ENCODE measurements around the gene RANBP2.
A peak's percentile ranks its signal among the peaks of the same experiment; 100 is the strongest.

The RANBP2 gene

DNA sequence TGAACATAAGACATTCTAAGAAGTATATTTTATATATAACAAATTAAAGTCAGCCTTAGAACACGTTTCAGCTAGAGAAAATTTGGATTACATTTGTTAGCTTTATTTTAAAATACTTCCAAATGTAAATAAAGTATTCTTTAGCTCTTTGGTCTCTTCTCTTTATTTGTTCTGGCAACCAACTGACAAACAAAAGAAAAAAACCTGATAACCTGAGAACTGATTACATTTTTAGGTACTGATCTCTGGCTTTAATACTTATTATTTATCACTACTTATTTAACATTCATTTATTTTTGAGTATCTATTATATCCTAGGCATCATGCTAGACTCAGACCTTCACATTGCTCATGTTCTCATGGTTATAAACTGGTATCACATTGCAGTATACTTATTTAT lies 85.8 kb downstream of the RANBP2 start:
- H3K4me1 Mint-ChIP-seq (ENCODE audit: low read depth in 2 of 2) = no peaks in the 10 kb centered on the region
- peaks cover 6% of the 10 kb centered on the region for H3K36me3 Mint-ChIP-seq (ENCODE audit: insufficient read depth)
- DNase-seq (no peak), ATAC-seq (replicated peaks) (no peak)
- no peak overlapping the region for H3K27ac Mint-ChIP-seq
- H3K27me3 Mint-ChIP-seq = no peaks in the 10 kb centered on the region
- H3K4me3 Mint-ChIP-seq = no peak overlapping the region
- H3K9me3 Mint-ChIP-seq = peaks cover 0 to 10% of the 10 kb centered on the region in 2 donors

DNA sequence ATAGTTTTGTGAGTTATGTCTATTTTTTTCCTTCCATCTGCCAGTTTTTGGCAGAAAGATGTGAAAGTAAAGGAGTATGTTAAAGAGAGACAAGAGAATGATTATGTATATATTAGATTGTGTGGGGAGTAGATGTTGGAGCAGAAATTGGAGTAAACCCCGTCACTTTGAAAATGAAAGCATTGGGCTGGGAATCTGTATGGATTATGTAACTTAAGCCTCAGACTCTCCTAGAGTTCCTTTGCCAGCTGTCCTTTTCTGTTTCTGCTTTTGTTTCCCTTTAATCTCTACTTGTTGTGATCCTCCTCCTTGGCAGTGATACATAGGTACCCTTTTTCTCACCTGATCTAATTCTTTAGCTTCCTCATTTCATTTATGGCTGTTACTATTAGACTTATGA lies 86.5 kb downstream of the RANBP2 start:
- H3K4me1 Mint-ChIP-seq (ENCODE audit: low read depth in 2 of 2) = no peaks in the 10 kb centered on the region
- ATAC-seq (replicated peaks) = no peak
- H3K27ac Mint-ChIP-seq = peak overlapping the region in 1 of 2 donors; percentile 6
- no peaks in the 10 kb centered on the region for H3K27me3 Mint-ChIP-seq
- H3K36me3 Mint-ChIP-seq (ENCODE audit: insufficient read depth) = peaks cover 9% of the 10 kb centered on the region
- DNase-seq = no peak
- H3K9me3 Mint-ChIP-seq = peaks cover 2 to 10% of the 10 kb centered on the region in 2 donors
- no peak overlapping the region for H3K4me3 Mint-ChIP-seq

- H3K9me3 Mint-ChIP-seq = peaks cover 2 to 10% of the 10 kb centered on the region in 2 donors
These were observed 87.3 kb downstream of the RANBP2 start for GRCh38 chr2:108806371-108807113.

DNA sequence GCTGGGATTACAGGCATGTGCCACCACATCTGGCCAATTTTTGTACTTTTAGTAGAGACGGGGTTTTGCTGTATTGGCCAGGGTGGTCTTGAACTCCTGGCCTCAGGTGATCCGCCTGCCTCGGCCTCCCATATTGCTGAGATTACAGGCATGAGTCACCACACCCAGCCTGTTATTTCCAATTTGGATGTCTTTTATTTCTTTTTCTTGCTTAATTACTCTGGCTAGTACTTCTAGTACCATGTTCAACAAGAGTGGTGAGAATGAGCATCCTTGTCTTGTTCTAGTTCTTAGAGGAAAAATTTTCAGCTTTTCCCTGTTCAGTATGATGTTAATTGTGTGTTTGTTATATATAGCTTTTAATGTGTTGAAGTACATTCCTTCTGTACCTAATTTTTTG lies 90.7 kb downstream of the RANBP2 start:
- DNase-seq = no peak
- Mint-ChIP-seq H3K4me3 (no peak overlapping the region), H3K9me3 (peaks cover 2 to 10% of the 10 kb centered on the region in 2 donors), H3K36me3 (ENCODE audit: insufficient read depth) (peaks cover 18% of the 10 kb centered on the region), H3K4me1 (ENCODE audit: low read depth in 2 of 2) (no peaks in the 10 kb centered on the region), H3K27ac (peak overlapping the region in 1 of 2 donors; percentile 4), H3K27me3 (no peaks in the 10 kb centered on the region)
- no peak for ATAC-seq (replicated peaks)

More at GRCh38 chr2:108806371-108807113, 87.3 kb downstream of the RANBP2 start:
- Mint-ChIP-seq H3K27me3 (no peaks in the 10 kb centered on the region), H3K4me1 (ENCODE audit: low read depth in 2 of 2) (no peaks in the 10 kb centered on the region), H3K4me3 (no peak overlapping the region), H3K36me3 (ENCODE audit: insufficient read depth) (peaks cover 12% of the 10 kb centered on the region), H3K27ac (peak overlapping the region in 1 of 2 donors; percentile 6)
- DNase-seq (no peak), ATAC-seq (replicated peaks) (no peak)

- Mint-ChIP-seq H3K4me1 (ENCODE audit: low read depth in 2 of 2) (no peaks in the 10 kb centered on the region), H3K4me3 (no peak overlapping the region), H3K36me3 (ENCODE audit: insufficient read depth) (peaks cover 25% of the 10 kb centered on the region), H3K27me3 (no peaks in the 10 kb centered on the region), H3K27ac (no peak overlapping the region), H3K9me3 (peaks cover 2 to 10% of the 10 kb centered on the region in 2 donors)
- no peak for DNase-seq
- ATAC-seq (replicated peaks) = no peak
These were observed 92.0 kb downstream of the RANBP2 start for GRCh38 chr2:108810993-108811957.

- no peak for ATAC-seq (replicated peaks)
- no peak overlapping the region for H3K27ac Mint-ChIP-seq
- H3K36me3 Mint-ChIP-seq (ENCODE audit: insufficient read depth) = peaks cover 37% of the 10 kb centered on the region
- H3K9me3 Mint-ChIP-seq = peaks cover 2 to 9% of the 10 kb centered on the region in 2 donors
- DNase-seq = no peak
- no peak overlapping the region for H3K4me3 Mint-ChIP-seq
- no peaks in the 10 kb centered on the region for H3K27me3 Mint-ChIP-seq
- H3K4me1 Mint-ChIP-seq (ENCODE audit: low read depth in 2 of 2) = no peaks in the 10 kb centered on the region
These were observed 94.5 kb downstream of the RANBP2 start for GRCh38 chr2:108813732-108814131.

DNA sequence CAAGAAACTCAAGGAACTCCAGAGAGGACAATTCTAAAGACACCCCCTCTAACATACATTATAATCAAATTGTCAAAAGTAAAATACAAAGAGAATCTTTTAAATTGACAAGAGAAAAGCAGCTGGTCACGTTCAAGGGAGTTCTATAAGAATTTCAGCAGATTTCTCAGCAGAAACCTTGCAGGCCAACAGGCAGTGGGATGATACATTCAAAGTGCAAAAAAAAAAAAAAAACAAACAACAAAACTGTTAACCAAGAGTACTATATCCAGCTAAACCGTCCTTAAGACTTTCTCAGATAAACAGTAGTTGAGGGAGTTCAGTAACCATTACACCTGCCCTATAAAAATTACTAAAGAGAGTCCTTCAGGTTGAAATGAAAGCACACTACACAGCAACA lies 101.2 kb downstream of the RANBP2 start:
- Mint-ChIP-seq H3K9me3 (peaks cover 2 to 8% of the 10 kb centered on the region in 2 donors), H3K4me1 (ENCODE audit: low read depth in 2 of 2) (no peaks in the 10 kb centered on the region), H3K4me3 (no peak overlapping the region), H3K36me3 (ENCODE audit: insufficient read depth) (peaks cover 18% of the 10 kb centered on the region), H3K27ac (no peak overlapping the region), H3K27me3 (no peaks in the 10 kb centered on the region)
- DNase-seq (no peak), ATAC-seq (replicated peaks) (no peak)

GRCh38 chr2:108823286-108823685 lies 104.0 kb downstream of the RANBP2 start:
- Mint-ChIP-seq H3K27ac (no peak overlapping the region), H3K36me3 (ENCODE audit: insufficient read depth) (no peaks in the 10 kb centered on the region), H3K4me3 (no peak overlapping the region), H3K27me3 (no peaks in the 10 kb centered on the region), H3K4me1 (ENCODE audit: low read depth in 2 of 2) (no peaks in the 10 kb centered on the region), H3K9me3 (peaks cover 2 to 8% of the 10 kb centered on the region in 2 donors)
- DNase-seq (no peak), ATAC-seq (replicated peaks) (no peak)

DNA sequence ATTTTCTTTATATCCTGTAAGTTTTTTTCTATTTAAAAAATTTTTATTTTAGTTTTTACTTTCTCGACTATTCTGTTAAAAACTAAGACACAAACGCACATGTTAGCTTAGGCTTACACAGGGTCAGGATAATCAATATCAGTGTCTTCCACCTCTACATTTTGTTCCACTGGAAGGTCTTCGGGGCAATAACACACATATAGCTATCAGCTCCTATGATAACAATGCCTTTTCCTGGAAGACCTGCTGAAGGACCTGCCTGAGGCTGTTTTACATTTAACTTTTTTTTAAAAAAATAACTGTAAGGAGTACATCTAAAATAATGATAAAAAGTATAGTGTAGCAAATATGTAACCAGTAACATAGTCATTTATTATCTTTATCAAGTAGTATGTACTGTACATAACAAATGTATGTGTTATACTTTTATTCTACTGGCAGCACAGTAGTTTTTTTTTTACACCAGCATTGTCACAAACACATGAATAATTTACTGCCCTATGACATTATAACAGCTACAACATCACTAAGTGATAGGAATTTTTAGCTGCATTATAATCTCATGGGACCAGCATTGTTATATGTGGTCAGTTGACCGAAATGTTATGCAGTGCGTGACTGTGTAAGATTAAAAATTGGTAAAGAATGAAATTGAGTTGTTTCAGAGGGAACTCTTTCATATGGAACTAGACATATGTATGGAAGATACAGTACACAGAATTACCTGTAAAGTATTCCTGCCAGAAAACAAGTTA lies 105.2 kb downstream of the RANBP2 start:
- DNase-seq = no peak
- Mint-ChIP-seq H3K4me1 (ENCODE audit: low read depth in 2 of 2) (no peaks in the 10 kb centered on the region), H3K27me3 (no peaks in the 10 kb centered on the region), H3K27ac (peak overlapping the region in 1 of 2 donors; percentile 4), H3K9me3 (peaks cover 2 to 8% of the 10 kb centered on the region in 2 donors), H3K4me3 (no peak overlapping the region), H3K36me3 (ENCODE audit: insufficient read depth) (no peaks in the 10 kb centered on the region)
- ATAC-seq (replicated peaks) = no peak

- no peaks in the 10 kb centered on the region for H3K27me3 Mint-ChIP-seq
These were observed 106.0 kb downstream of the RANBP2 start for GRCh38 chr2:108825254-108825653.

GRCh38 chr2:108825736-108826135 lies 106.5 kb downstream of the RANBP2 start:
- H3K36me3 Mint-ChIP-seq (ENCODE audit: insufficient read depth) = no peaks in the 10 kb centered on the region
- no peak overlapping the region for H3K4me3 Mint-ChIP-seq
- no peak for ATAC-seq (replicated peaks)
- no peaks in the 10 kb centered on the region for H3K9me3 Mint-ChIP-seq
- no peak overlapping the region for H3K27ac Mint-ChIP-seq
- no peak for DNase-seq
- no peaks in the 10 kb centered on the region for H3K4me1 Mint-ChIP-seq (ENCODE audit: low read depth in 2 of 2)
- no peaks in the 10 kb centered on the region for H3K27me3 Mint-ChIP-seq

More at GRCh38 chr2:108825254-108825653, 106.0 kb downstream of the RANBP2 start:
- peaks cover 0 to 1% of the 10 kb centered on the region in 2 donors for H3K9me3 Mint-ChIP-seq
- H3K4me1 Mint-ChIP-seq (ENCODE audit: low read depth in 2 of 2) = no peaks in the 10 kb centered on the region
- DNase-seq (no peak), ATAC-seq (replicated peaks) (no peak)
- no peaks in the 10 kb centered on the region for H3K36me3 Mint-ChIP-seq (ENCODE audit: insufficient read depth)
- no peak overlapping the region for H3K27ac Mint-ChIP-seq
- no peak overlapping the region for H3K4me3 Mint-ChIP-seq

GRCh38 chr2:108829578-108830310 lies 110.5 kb downstream of the RANBP2 start:
- Mint-ChIP-seq H3K9me3 (no peaks in the 10 kb centered on the region), H3K27me3 (no peaks in the 10 kb centered on the region)

More at GRCh38 chr2:108829578-108830310, 110.5 kb downstream of the RANBP2 start:
- Mint-ChIP-seq H3K4me3 (no peak overlapping the region), H3K27ac (no peak overlapping the region), H3K4me1 (ENCODE audit: low read depth in 2 of 2) (peaks cover 10 to 11% of the 10 kb centered on the region in 2 donors), H3K36me3 (ENCODE audit: insufficient read depth) (no peaks in the 10 kb centered on the region)
- ATAC-seq (replicated peaks) = no peak
- no peak for DNase-seq
